Liver (tissue), 9 donors: ENCODE results near the gene SLC24A3. TPM values are rescaled to one million over a fixed set of nuclear protein-coding genes. Genes with fewer than 3 reads are reported as not detected.

Source experiments
- DNase-seq: peaks from one replicate; pipeline ENCODE4 v3.0.0-alpha.2; 2017; ENCODE audit warnings: low spot score
- H3K27ac ChIP-seq, 2 donors: one replicate each; pipeline ENCODE4 v1.7.0; 2013; ENCODE audit warnings: inconsistent platforms in 2 of 2, low read length in 2 of 2, control low read depth in 1 of 2, low read depth in 1 of 2, mild to moderate bottlenecking in 1 of 2
- H3K27me3 ChIP-seq, 4 donors: one replicate each; pipeline versions ENCODE4 v1.6.1 to v1.7.0; 2013; ENCODE audit warnings: low read length in 3 of 4, inconsistent platforms in 1 of 4, mild to moderate bottlenecking in 1 of 4, moderate library complexity in 1 of 4; ENCODE audit not compliant: control insufficient read depth in 4 of 4, insufficient read depth in 4 of 4
- H3K36me3 ChIP-seq, 4 donors: one replicate each; pipeline versions ENCODE4 v1.6.1 to v1.7.0; 2013; ENCODE audit warnings: low read length in 3 of 4, mild to moderate bottlenecking in 3 of 4, low read depth in 1 of 4, moderate library complexity in 1 of 4; ENCODE audit not compliant: control insufficient read depth in 4 of 4, insufficient read depth in 3 of 4
- H3K4me1 ChIP-seq, 4 donors: one replicate each; pipeline versions ENCODE4 v1.6.1 to v1.7.0; 2013; ENCODE audit warnings: low read length in 3 of 4, mild to moderate bottlenecking in 3 of 4, moderate library complexity in 1 of 4; ENCODE audit not compliant: control insufficient read depth in 4 of 4, insufficient read depth in 4 of 4
- H3K4me3 ChIP-seq, 3 donors: one replicate each; pipeline versions ENCODE4 v1.6.1 to v1.7.0; 2013; ENCODE audit warnings: low read length in 3 of 3, control low read depth in 1 of 3, low read depth in 1 of 3, mild to moderate bottlenecking in 1 of 3
- H3K9ac ChIP-seq, 2 donors: one replicate each; pipeline ENCODE4 v1.7.0; 2013; ENCODE audit warnings: low read length in 2 of 2, mild to moderate bottlenecking in 2 of 2, moderate library complexity in 2 of 2, control low read depth in 1 of 2, low read depth in 1 of 2
- H3K9me3 ChIP-seq, 4 donors: one replicate each; pipeline versions ENCODE4 v1.6.1 to v1.7.0; 2013; ENCODE audit warnings: low read length in 3 of 4; ENCODE audit not compliant: control insufficient read depth in 4 of 4
- EGR1 ChIP-seq, 2 donors: IDR thresholded peaks; 2 replicates each; pipeline ENCODE4 v1.6.1; 2016 to 2018; ENCODE audit warnings: antibody characterized with exemption in 2 of 2, low read depth in 2 of 2
- FOXA1 ChIP-seq: IDR thresholded peaks from 2 replicates; pipeline ENCODE4 v1.6.1; 2016; ENCODE audit warnings: antibody characterized with exemption
- FOXA2 ChIP-seq: IDR thresholded peaks from 2 replicates; pipeline ENCODE4 v1.6.1; 2016; ENCODE audit warnings: antibody characterized with exemption
- GABPA ChIP-seq, 2 donors: IDR thresholded peaks in 1 of 2; conservative IDR thresholded peaks in 1 of 2; 2 replicates each; pipeline ENCODE4 v1.6.1; 2016; ENCODE audit warnings: antibody characterized with exemption in 2 of 2, mild to moderate bottlenecking in 1 of 2, moderate library complexity in 1 of 2
- HNF4A ChIP-seq, 2 donors: conservative IDR thresholded peaks; 2 replicates each; pipeline ENCODE4 v1.6.1; 2016; ENCODE audit warnings: antibody characterized with exemption in 2 of 2, mild to moderate bottlenecking in 2 of 2
- HNF4G ChIP-seq: IDR thresholded peaks from 2 replicates; pipeline ENCODE4 v1.6.1; 2016; ENCODE audit warnings: antibody characterized with exemption
- JUND ChIP-seq, 2 donors: IDR thresholded peaks; 2 replicates each; pipeline ENCODE4 v1.6.1; 2016; ENCODE audit warnings: antibody characterized with exemption in 2 of 2
- NR2F2 ChIP-seq: IDR thresholded peaks from 2 replicates; pipeline ENCODE4 v1.6.1; 2016; ENCODE audit warnings: antibody characterized with exemption
- RAD21 ChIP-seq, 2 donors: IDR thresholded peaks; 2 replicates each; pipeline ENCODE4 v1.6.1; 2016; ENCODE audit warnings: antibody characterized with exemption in 2 of 2, mild to moderate bottlenecking in 2 of 2
- RXRA ChIP-seq, 2 donors: IDR thresholded peaks; 2 replicates each; pipeline ENCODE4 v1.6.1; 2017 to 2018; ENCODE audit warnings: antibody characterized with exemption in 2 of 2, mild to moderate bottlenecking in 1 of 2
- SP1 ChIP-seq: IDR thresholded peaks from 2 replicates; pipeline ENCODE4 v1.6.1; 2018; ENCODE audit warnings: antibody characterized with exemption, mild to moderate bottlenecking
- TAF1 ChIP-seq: conservative IDR thresholded peaks from 2 replicates; pipeline ENCODE4 v1.6.1; 2016; ENCODE audit warnings: antibody characterized with exemption, mild to moderate bottlenecking
- YY1 ChIP-seq: IDR thresholded peaks from 2 replicates; pipeline ENCODE4 v1.6.1; 2016; ENCODE audit warnings: antibody characterized with exemption, mild to moderate bottlenecking
- WGBS: extraction: QIAGEN DNeasy Blood & Tissue Kit; methylation state at CpG from one replicate; pipeline ENCODE4 v1.1.7; 2013; 5-methylcytosine and 5-hydroxymethylcytosine counted together
- polyA plus RNA-seq, 2 donors: library from polyadenylated mRNA; stranded (reverse) in 1 of 2; unstranded in 1 of 2; fragments of 200-250 nt in 1 of 2; fragments of >200 nt in 1 of 2; fragmentation: Nextera tagmentation in 1 of 2; extraction: Ambion mirVana in 1 of 2; gene quantifications; one replicate each; pipeline versions ENCODE4 v1.2.1 to v1.2.3, GENCODE V29; 2013 to 2015
- total RNA-seq, 2 donors: library from RNA; depleted of rRNA; stranded (reverse); fragments of >200 nt; gene quantifications; one replicate each; pipeline ENCODE4 v1.2.3, GENCODE V29; 2014
- TF ChIP-seq, protein P1 (sequence below): IDR thresholded peaks from 2 replicates; pipeline ENCODE4 v1.6.1; 2016; ENCODE audit warnings: antibody characterized with exemption, mild to moderate bottlenecking
- TF ChIP-seq, protein P2 (sequence below): IDR thresholded peaks from 2 replicates; pipeline ENCODE4 v1.6.1; 2016; ENCODE audit warnings: antibody characterized with exemption
- TF ChIP-seq, protein P3 (sequence below): IDR thresholded peaks from 2 replicates; pipeline ENCODE4 v1.6.1; 2016; ENCODE audit warnings: antibody characterized with exemption
- TF ChIP-seq, protein P4 (sequence below): IDR thresholded peaks from 2 replicates; pipeline ENCODE4 v1.6.1; 2016; ENCODE audit warnings: antibody characterized with exemption
- TF ChIP-seq, protein P5 (sequence below): fragments of 150-350 bp; IDR thresholded peaks from 2 replicates; pipeline ENCODE4 v1.5.1; 2017; ENCODE audit warnings: improper control_type of control experiment, low read depth, low read length; ENCODE audit not compliant: missing input control
- donor health status: healthy.
- donor health status: healthy.
- donor health status: healthy.
- donor health status: healthy.
- donor health status: healthy.

Gene SLC24A3
- total and polyA plus RNA-seq, 4 donors, result 0.28 to 1.8 (median 0.46) TPM

DNA sequence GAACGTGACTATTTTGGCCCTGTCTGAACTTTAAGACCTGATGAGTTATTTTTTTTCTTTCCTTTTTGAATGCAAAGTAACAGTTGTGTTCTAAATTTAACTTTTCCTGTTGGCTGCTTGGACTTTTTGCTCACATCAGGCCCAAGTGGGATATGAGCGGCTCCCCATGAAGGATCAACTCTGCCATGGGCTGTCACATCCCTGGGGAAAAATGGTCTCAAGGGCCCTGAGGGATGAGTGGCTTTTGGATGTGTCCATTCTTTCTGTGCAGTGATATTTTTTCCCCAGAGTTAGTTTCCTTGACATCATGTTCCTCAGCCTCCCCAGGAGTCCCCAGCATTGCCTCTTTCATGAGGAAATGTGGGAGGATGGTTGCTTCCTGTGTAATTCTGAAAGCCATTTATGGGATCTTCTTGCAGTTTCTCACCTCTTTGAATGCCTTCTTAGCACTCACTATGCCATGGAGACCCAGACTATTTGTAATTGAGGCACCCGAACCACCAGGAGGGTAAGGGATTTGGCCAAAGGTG is 92.5 kb downstream of the SLC24A3 start:
- no peaks in the 10 kb centered on the region for H3K36me3 ChIP-seq
- no peak for TF ChIP-seq GABPA (IDR thresholded peaks at IDR 0.05 in 1 of 2, conservative IDR thresholded peaks at IDR 0.05 in 1 of 2)
- TF ChIP-seq, protein P1, sequence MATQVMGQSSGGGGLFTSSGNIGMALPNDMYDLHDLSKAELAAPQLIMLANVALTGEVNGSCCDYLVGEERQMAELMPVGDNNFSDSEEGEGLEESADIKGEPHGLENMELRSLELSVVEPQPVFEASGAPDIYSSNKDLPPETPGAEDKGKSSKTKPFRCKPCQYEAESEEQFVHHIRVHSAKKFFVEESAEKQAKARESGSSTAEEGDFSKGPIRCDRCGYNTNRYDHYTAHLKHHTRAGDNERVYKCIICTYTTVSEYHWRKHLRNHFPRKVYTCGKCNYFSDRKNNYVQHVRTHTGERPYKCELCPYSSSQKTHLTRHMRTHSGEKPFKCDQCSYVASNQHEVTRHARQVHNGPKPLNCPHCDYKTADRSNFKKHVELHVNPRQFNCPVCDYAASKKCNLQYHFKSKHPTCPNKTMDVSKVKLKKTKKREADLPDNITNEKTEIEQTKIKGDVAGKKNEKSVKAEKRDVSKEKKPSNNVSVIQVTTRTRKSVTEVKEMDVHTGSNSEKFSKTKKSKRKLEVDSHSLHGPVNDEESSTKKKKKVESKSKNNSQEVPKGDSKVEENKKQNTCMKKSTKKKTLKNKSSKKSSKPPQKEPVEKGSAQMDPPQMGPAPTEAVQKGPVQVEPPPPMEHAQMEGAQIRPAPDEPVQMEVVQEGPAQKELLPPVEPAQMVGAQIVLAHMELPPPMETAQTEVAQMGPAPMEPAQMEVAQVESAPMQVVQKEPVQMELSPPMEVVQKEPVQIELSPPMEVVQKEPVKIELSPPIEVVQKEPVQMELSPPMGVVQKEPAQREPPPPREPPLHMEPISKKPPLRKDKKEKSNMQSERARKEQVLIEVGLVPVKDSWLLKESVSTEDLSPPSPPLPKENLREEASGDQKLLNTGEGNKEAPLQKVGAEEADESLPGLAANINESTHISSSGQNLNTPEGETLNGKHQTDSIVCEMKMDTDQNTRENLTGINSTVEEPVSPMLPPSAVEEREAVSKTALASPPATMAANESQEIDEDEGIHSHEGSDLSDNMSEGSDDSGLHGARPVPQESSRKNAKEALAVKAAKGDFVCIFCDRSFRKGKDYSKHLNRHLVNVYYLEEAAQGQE, result no peak
- TF ChIP-seq JUND (IDR thresholded peaks at IDR 0.05), result no peak
- no peak for TF ChIP-seq RAD21 (IDR thresholded peaks at IDR 0.05)
- TF ChIP-seq EGR1 (IDR thresholded peaks at IDR 0.05; ENCODE audit: low read depth in 2 of 2), result no peak
- TF ChIP-seq HNF4G, result no peak
- no peak for TF ChIP-seq RXRA (IDR thresholded peaks at IDR 0.05)
- TF ChIP-seq, protein P2, sequence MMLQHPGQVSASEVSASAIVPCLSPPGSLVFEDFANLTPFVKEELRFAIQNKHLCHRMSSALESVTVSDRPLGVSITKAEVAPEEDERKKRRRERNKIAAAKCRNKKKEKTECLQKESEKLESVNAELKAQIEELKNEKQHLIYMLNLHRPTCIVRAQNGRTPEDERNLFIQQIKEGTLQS, result no peak
- TF ChIP-seq, protein P3, sequence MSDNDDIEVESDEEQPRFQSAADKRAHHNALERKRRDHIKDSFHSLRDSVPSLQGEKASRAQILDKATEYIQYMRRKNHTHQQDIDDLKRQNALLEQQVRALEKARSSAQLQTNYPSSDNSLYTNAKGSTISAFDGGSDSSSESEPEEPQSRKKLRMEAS, result no peak
- TF ChIP-seq FOXA2, result no peak
- TF ChIP-seq SP1, result no peak
- TF ChIP-seq, protein P4, sequence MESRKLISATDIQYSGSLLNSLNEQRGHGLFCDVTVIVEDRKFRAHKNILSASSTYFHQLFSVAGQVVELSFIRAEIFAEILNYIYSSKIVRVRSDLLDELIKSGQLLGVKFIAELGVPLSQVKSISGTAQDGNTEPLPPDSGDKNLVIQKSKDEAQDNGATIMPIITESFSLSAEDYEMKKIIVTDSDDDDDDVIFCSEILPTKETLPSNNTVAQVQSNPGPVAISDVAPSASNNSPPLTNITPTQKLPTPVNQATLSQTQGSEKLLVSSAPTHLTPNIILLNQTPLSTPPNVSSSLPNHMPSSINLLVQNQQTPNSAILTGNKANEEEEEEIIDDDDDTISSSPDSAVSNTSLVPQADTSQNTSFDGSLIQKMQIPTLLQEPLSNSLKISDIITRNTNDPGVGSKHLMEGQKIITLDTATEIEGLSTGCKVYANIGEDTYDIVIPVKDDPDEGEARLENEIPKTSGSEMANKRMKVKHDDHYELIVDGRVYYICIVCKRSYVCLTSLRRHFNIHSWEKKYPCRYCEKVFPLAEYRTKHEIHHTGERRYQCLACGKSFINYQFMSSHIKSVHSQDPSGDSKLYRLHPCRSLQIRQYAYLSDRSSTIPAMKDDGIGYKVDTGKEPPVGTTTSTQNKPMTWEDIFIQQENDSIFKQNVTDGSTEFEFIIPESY, result no peak
- TF ChIP-seq NR2F2, result no peak
- no peak for TF ChIP-seq HNF4A (conservative IDR thresholded peaks at IDR 0.05)
- no peak for TF ChIP-seq TAF1
- no peaks in the 10 kb centered on the region for H3K4me1 ChIP-seq
- 70% methylated on average over 3 of the region's 3 CpGs for WGBS
- no peaks in the 10 kb centered on the region for H3K27me3 ChIP-seq
- no peak overlapping the region for H3K27ac ChIP-seq
- no peak for DNase-seq
- no peak overlapping the region for H3K9ac ChIP-seq
- H3K4me3 ChIP-seq, result no peak overlapping the region
- peaks cover 0 to 6% (median 3%) of the 10 kb centered on the region in 4 donors for H3K9me3 ChIP-seq

DNA sequence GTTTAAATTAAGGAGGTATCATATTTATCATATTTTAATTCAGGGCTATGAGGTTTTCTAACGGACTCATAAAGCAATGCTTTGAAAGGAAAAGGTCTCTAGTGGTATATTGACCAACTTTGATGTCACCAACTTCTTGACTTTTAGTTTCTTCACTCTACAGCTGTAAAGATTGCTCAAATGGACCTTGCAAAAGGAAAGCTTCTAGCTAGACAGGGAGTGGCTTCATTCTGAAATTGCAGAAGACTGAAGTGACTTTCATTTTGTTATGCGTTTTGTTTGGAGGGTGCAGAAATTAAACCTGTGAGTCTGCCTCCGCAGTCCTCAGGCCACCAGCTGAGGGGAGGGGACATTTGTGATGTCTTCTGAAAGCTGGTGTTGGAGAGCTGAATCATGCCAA is 95.7 kb downstream of the SLC24A3 start:
- Histone ChIP-seq H3K9me3 (no peaks in the 10 kb centered on the region), H3K9ac (no peak overlapping the region), H3K4me3 (no peak overlapping the region), H3K27me3 (no peaks in the 10 kb centered on the region), H3K36me3 (no peaks in the 10 kb centered on the region), H3K27ac (no peak overlapping the region), H3K4me1 (no peaks in the 10 kb centered on the region)
- no peak for DNase-seq
- 86% methylated on average over 3 of the region's 3 CpGs for WGBS
- TF ChIP-seq JUND (IDR thresholded peaks at IDR 0.05) (no peak), YY1 (no peak), FOXA1 (no peak), GABPA (IDR thresholded peaks at IDR 0.05 in 1 of 2, conservative IDR thresholded peaks at IDR 0.05 in 1 of 2) (no peak), RAD21 (IDR thresholded peaks at IDR 0.05) (no peak), TAF1 (no peak), EGR1 (IDR thresholded peaks at IDR 0.05; ENCODE audit: low read depth in 2 of 2) (no peak), RXRA (IDR thresholded peaks at IDR 0.05) (no peak), HNF4G (no peak), NR2F2 (no peak)
- TF ChIP-seq, protein P3, result no peak
- TF ChIP-seq, protein P4, result no peak
- TF ChIP-seq, protein P2, result no peak
- TF ChIP-seq, protein P5, sequence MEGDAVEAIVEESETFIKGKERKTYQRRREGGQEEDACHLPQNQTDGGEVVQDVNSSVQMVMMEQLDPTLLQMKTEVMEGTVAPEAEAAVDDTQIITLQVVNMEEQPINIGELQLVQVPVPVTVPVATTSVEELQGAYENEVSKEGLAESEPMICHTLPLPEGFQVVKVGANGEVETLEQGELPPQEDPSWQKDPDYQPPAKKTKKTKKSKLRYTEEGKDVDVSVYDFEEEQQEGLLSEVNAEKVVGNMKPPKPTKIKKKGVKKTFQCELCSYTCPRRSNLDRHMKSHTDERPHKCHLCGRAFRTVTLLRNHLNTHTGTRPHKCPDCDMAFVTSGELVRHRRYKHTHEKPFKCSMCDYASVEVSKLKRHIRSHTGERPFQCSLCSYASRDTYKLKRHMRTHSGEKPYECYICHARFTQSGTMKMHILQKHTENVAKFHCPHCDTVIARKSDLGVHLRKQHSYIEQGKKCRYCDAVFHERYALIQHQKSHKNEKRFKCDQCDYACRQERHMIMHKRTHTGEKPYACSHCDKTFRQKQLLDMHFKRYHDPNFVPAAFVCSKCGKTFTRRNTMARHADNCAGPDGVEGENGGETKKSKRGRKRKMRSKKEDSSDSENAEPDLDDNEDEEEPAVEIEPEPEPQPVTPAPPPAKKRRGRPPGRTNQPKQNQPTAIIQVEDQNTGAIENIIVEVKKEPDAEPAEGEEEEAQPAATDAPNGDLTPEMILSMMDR, result no peak
